H54 (cell line): ENCODE measurements around the gene C19orf18.

Experiments used
- DNase-seq: peaks from one replicate; pipeline ENCODE4 v3.0.0; 2011; ENCODE audit warnings: low spot score, mixed read lengths; ENCODE audit not compliant: insufficient read length
- FAIRE-seq: peaks from 3 replicates; lab custom pipeline; 2011; peaks lifted over from hg19 to GRCh38; lab: Jason Lieb, UNC
- POLR2A ChIP-seq: IDR thresholded peaks from 2 replicates; pipeline ENCODE4 v1.6.1; 2011; ENCODE audit warnings: low read depth, mild to moderate bottlenecking, low read length

Gene C19orf18

DNA sequence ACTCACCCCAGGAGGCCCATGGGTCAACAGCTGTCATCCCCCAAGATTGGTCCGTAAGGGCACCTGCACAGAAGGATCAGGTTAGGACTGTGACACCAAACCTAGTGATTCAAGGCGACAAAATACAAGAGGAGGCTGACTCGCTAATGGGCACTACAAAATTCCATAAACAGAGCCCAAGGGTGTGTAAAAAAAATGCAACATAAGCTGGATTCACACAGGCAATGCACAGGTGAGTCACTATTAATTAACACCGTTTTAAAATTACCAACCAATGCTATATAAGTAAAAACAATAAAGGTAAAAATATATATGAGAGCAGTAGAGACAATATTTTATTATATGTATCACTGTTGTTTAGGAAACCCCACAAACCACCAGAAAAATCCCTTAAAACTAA lies 26.3 kb upstream of the C19orf18 start:
- FAIRE-seq: no peak
- no peak for DNase-seq
- no peak for TF ChIP-seq POLR2A

GRCh38 chr19:57992841-57993240 lies 18.5 kb upstream of the C19orf18 start:
- no peak for FAIRE-seq
- no peak for TF ChIP-seq POLR2A
- no peak for DNase-seq

DNA sequence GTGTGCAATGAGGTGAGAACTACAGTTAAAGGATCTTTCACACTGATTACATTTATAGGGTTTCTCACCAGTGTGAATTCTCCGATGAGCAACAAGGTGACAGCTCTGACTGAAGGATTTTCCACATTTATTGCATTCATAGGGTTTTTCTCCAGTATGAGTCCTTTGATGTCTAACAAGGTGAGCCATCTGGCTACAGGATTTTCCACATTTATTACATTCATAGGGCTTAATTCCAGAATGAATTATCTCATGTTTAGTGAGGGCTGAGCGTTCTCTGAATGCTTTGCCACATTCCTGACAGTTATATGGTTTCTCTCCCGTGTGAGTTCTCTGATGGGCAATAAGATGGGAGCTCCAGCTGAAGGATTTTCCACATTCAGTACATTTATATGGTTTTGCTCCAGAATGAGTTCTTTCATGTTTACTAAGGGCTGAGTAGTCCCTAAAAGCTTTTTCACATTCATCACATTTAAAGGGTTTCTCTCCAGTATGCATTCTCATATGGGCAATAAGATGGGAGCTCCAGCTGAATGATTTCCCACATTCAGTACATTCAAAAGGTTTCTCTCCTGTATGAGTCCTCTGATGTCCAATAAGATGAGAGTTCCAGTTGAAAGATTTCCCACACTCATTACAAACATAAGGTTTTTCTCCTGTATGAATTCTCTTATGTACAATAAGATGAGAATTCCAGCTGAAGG lies 4.4 kb upstream of the C19orf18 start:
- TF ChIP-seq POLR2A: no peak
- no peak for FAIRE-seq
- DNase-seq: no peak

GRCh38 chr19:57964761-57965160 lies 9.6 kb downstream of the C19orf18 start:
- DNase-seq: no peak
- no peak for FAIRE-seq
- TF ChIP-seq POLR2A: no peak

- DNase-seq: no peak
- FAIRE-seq: no peak
- no peak for TF ChIP-seq POLR2A
Measured at GRCh38 chr19:57961785-57962184, 12.5 kb downstream of the C19orf18 start.

DNA sequence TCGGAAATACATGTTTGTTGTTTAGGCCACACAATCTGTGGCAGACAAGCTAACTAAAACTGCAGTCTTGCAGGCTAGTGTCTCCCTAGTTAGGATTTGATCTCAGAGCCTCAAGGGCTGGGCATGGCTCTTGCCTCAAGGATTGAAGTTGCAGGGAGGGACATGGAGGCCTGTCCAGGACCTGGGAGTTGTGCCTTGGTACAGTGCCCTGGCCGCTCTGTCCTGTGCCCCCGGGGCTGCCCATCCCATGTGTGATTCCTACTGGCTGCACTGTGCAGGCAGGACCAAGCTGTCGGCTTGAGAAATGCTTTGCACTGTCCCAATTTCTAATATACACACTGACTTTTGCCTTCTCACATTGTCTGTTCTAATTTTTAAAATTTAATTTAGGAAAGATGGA lies 19.3 kb downstream of the C19orf18 start:
- TF ChIP-seq POLR2A: no peak
- no peak for DNase-seq
- no peak for FAIRE-seq

- no peak for FAIRE-seq
- no peak for TF ChIP-seq POLR2A
- DNase-seq: no peak
Measured at GRCh38 chr19:57949702-57950101, 24.6 kb downstream of the C19orf18 start.

GRCh38 chr19:57949296-57949695 lies 25.0 kb downstream of the C19orf18 start:
- TF ChIP-seq POLR2A: no peak
- DNase-seq (no peak), FAIRE-seq (no peak)

DNA sequence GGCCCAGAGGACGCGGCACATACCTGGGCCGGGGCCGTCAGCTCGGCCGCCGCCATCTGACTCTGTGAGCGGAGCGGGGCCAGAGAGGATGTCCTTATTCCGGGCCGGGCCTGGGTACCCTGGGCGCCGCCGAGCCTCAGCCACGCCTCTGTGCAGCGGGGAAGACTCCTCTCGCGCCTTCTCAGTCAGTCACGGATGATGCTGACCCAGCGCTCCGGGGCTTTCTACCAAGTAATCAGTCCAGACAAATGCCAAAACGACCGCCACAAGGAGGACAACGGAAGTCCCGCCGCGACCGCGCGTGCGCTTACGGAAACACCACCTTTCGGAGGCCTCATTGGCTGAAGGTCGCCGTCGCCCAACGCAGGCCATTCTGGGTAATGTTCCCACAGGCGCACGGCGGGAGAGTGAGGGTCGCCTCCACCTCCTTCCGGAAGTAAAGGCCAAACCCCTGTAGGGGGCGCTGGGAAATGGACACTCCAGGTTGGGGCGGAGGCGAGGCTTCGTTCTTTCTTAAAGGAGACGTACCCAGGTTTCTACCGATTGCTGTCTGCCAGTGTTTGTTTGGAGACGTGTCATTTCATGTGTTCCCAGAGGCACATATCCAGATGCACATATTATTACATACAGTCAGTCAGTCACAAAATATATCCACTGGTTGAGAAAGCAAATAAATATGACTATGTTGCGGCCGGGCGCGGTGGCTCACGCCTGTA lies 26.8 kb downstream of the C19orf18 start, which contains the start of gene ZNF256:
Gene ZNF256, minus strand, starts transcription at position 288 of the 716 bp plus-strand sequence. Its CDS starts 232 bp downstream, at position 56.
- TF ChIP-seq POLR2A: peak; percentile 46
- FAIRE-seq (peak; percentile 72), DNase-seq (peak; percentile 99)

- no peak for TF ChIP-seq POLR2A
- FAIRE-seq (no peak), DNase-seq (no peak)
Measured at GRCh38 chr19:57947088-57947418, 27.3 kb downstream of the C19orf18 start.

DNA sequence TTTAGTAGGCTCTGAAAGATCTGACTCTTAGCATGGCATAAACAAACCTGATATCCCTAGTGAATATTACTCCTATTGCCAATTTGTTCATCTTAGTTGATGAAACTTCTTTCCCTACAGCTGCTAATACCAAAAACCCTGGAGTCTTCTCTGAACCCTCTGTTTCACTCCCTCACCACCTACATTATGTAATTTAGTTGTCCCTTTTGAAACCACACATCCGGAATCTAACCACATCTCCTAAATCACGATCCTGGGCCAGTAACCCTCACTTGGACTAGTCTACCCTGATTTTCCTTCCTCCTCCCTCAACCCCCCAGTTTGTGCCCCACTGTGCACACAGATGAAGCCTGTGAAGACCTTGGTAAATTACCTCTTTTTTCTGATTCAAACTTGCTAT lies 28.0 kb downstream of the C19orf18 start:
- FAIRE-seq (no peak), DNase-seq (no peak)
- TF ChIP-seq POLR2A: no peak

- TF ChIP-seq POLR2A: no peak
- FAIRE-seq (no peak), DNase-seq (no peak)
Measured at GRCh38 chr19:57941593-57941992, 32.7 kb downstream of the C19orf18 start.

- no peak for TF ChIP-seq POLR2A
- FAIRE-seq (no peak), DNase-seq (no peak)
Measured at GRCh38 chr19:57935731-57936130, 38.6 kb downstream of the C19orf18 start.

DNA sequence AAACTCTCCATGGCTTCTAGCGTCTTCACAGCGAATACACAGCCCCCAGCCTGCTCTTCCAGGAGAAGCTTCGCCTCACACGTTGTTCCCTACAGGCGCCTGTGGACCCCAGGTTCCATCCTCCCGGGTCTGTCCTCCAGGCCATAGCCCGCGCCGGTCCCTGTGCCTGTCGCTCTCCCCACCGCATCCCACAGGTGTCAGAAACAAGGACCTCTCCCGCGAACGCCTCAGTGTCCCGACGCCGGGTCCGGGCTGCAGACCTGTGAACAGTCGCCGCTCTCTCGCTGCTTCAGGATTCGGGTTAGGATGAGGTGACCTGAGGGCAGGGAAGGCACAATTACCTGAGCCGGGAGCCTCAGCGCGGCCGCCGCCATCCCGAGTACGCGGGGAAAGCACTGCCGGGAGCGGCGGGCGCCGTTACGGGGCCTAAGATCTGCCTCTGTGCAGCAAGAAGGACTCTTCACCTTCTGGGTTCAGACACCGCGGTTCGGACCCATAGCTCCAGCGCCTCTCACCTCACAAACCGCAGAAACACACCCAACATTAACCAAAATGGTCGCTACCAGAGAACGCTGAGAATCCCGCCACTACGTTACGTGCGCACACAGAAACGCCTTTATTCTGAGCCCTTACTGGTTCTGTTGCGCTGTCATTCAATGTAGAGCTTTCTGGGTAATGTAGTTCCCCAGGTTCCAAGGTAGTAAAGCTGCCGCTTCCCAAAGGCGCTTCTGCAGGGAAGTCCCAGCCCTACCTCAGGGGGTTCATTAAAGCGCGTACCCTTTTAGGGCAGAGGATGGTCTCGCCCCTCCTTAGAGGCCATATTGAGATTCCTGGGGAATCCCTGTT lies 39.3 kb downstream of the C19orf18 start, which contains the start of gene ZNF418:
Gene ZNF418, minus strand, starts transcription at position 583 of the 846 bp plus-strand sequence. CDS start 1,580 bp downstream, outside the sequence.
- FAIRE-seq: no peak
- DNase-seq: no peak
- TF ChIP-seq POLR2A: no peak
